PC-3 (cell line): ENCODE measurements around the gene VMO1. TPM values are rescaled to one million over a fixed set of nuclear protein-coding genes. Genes with fewer than 3 reads are reported as not detected.

Experiments
- ATAC-seq: fragments of 200-7000 bp; cut with Tn5 transposase; 2 replicates; pipeline ENCODE4 v1.9.1; 2020; ENCODE audit warnings: mild to moderate bottlenecking, moderate library complexity
- BruUV-seq: library from RNA; stranded (reverse); fragments of 400-500 nt; replicated peaks from 2 replicates; lab custom pipeline; 2021; lab: Mats Ljungman, UMichigan
- CTCF ChIA-PET: fragments of 300-600 bp; sonication (Branson Sonifier 250); formaldehyde crosslinking; loops from one replicate; lab custom pipeline; 2022; ENCODE audit warnings: antibody characterized with exemption; lab: Charles Lee
- POLR2A ChIA-PET: fragments of 300-600 bp; sonication (Branson Sonifier 250); formaldehyde crosslinking; loops from one replicate; lab custom pipeline; 2022; ENCODE audit warnings: antibody characterized with exemption; ENCODE audit not compliant: unreplicated experiment; lab: Charles Lee
- DNase-seq: peaks from one replicate; pipeline ENCODE4 v3.0.0-alpha.2; 2015
- H2AFZ ChIP-seq: fragments of 300-600 bp; sonication (generic); 2 replicates; pipeline ENCODE4 v1.6.0; 2016; ENCODE audit warnings: antibody characterized with exemption, low read length
- H3F3A ChIP-seq: fragments of 300-600 bp; sonication (generic); one replicate; pipeline ENCODE4 v1.6.0; 2017; ENCODE audit warnings: antibody characterized with exemption, low read length, control low read depth, mild to moderate bottlenecking; ENCODE audit not compliant: unreplicated experiment
- H3K27ac ChIP-seq: fragments of 300-600 bp; sonication (generic); 2 replicates; pipeline ENCODE4 v1.5.1; 2016; ENCODE audit warnings: mild to moderate bottlenecking, low read length
- H3K27me3 ChIP-seq: fragments of 300-600 bp; sonication (generic); 2 replicates; pipeline ENCODE4 v1.6.1; 2016; ENCODE audit warnings: low read length, mixed read lengths
- H3K36me3 ChIP-seq: fragments of 300-600 bp; sonication (generic); 2 replicates; pipeline ENCODE4 v1.6.1; 2016; ENCODE audit warnings: low read depth, mixed run types, low read length, mixed read lengths
- H3K4me1 ChIP-seq: fragments of 300-600 bp; sonication (generic); 2 replicates; pipeline ENCODE4 v1.5.1; 2016; ENCODE audit warnings: low read length; ENCODE audit not compliant: insufficient read depth
- H3K4me2 ChIP-seq: fragments of 300-600 bp; sonication (generic); 2 replicates; pipeline ENCODE4 v1.6.0; 2016; ENCODE audit warnings: low read length
- H3K4me3 ChIP-seq: fragments of 300-600 bp; sonication (generic); 2 replicates; pipeline ENCODE4 v1.5.1; 2016; ENCODE audit warnings: mild to moderate bottlenecking, low read length, mixed read lengths
- H3K79me2 ChIP-seq: fragments of 300-600 bp; sonication (generic); 2 replicates; pipeline ENCODE4 v1.6.1; 2017; ENCODE audit warnings: low read length, mixed read lengths
- H3K9ac ChIP-seq: fragments of 300-600 bp; sonication (generic); 2 replicates; pipeline ENCODE4 v1.6.0; 2016; ENCODE audit warnings: mild to moderate bottlenecking, low read length
- H3K9me2 ChIP-seq: fragments of 300-600 bp; sonication (generic); replicated peaks from 2 replicates; pipeline ENCODE4 v1.6.1; 2016; ENCODE audit warnings: mixed run types, low read length, mixed read lengths
- H3K9me3 ChIP-seq: fragments of 300-600 bp; sonication (generic); 2 replicates; pipeline ENCODE4 v1.6.1; 2016; ENCODE audit warnings: low read length, mixed read lengths
- H4K20me1 ChIP-seq: fragments of 300-600 bp; sonication (generic); 2 replicates; pipeline ENCODE4 v1.6.1; 2016; ENCODE audit warnings: low read length, mixed read lengths
- EZH2 ChIP-seq: fragments of 300-600 bp; sonication (generic); IDR thresholded peaks from one replicate; pipeline ENCODE4 v1.6.1; 2017; ENCODE audit warnings: antibody characterized with exemption, mild to moderate bottlenecking, low read length; ENCODE audit not compliant: unreplicated experiment
- EZH2phosphoT487 ChIP-seq: fragments of 300-600 bp; sonication (generic); IDR thresholded peaks from 2 replicates; pipeline ENCODE4 v1.6.1; 2018; ENCODE audit warnings: mild to moderate bottlenecking, antibody characterized with exemption, low read length, borderline replicate concordance
- intact Hi-C: fragments of 100-400 bp; cut with micrococcal nuclease; formaldehyde crosslinking; loops from 2 replicates; pipeline ENCODE4 v1.9.0; 2023
- total RNA-seq: library from RNA; depleted of rRNA; stranded (reverse); fragments of >200 nt; gene quantifications from 2 replicates; pipeline ENCODE4 v1.2.3, GENCODE V29; 2014
- TF ChIP-seq, protein P1 (sequence below): fragments of 300-600 bp; sonication (generic); conservative IDR thresholded peaks from 2 replicates; pipeline ENCODE4 v1.5.1; 2017; ENCODE audit warnings: antibody characterized with exemption, low read depth, mild to moderate bottlenecking, low read length

The VMO1 gene
- total RNA-seq, 1 experiment from 2014 or later = 1.2 TPM

DNA sequence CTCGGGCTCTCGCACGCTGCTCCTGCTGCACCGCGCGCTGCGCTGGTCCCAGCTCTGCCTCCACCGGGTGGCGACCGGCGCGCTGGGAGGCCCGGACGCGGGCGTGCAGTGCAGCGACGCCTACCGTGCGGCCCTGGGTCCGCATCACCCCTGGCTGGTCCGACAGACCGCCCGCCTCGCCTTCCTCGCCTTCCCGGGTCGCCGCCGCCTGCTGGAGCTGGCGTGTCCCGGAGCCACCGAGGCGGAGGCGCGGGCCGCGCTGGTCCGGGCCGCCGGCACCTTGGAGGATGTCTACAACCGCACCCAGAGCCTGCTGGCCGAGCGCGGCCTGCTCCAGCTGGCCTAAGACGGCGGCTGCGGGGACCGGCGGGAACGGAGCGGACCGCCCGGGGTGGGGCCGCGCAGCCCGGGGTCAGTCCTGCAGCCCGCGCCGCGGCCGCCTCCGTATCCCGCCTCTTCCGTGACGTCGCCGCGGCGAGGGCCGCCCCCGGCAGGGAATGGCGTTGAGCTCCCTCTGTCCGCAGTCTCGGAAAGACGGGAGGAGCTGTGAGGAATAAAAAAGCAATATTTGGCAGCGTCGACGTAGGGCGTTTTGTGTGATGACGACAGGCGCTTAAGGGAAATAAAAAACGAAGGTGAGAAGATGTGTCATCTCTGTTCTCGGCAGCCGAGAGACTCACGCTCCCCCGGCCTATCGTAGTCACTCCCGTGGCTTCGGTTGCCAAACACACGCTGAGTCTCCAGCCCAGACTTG, 4.0 kb upstream of the VMO1 start:
- ATAC-seq = peak; percentile 81
- no TSS peak for BruUV-seq
- peaks cover 8% of the 10 kb centered on the region for H3K79me2 ChIP-seq
- H3K4me3 ChIP-seq = peak overlapping the region; percentile 89
- peak overlapping the region; percentile 95 for H3K4me2 ChIP-seq
- peak overlapping the region; percentile 91 for H2AFZ ChIP-seq
- no peaks in the 10 kb centered on the region for H3K36me3 ChIP-seq
- no peaks in the 10 kb centered on the region for H3K27me3 ChIP-seq
- CTCF ChIA-PET = interaction anchor here (0.6 to 1.0 kb wide), 8 partner anchors 17 to 150 kb away, joined by 3 to 8 read pairs (median 4); partner anchors contain the start of genes ARRB2, MED11, PLD2 and RNF167
- DNase-seq = peak; percentile 78
- no peaks in the 10 kb centered on the region for H3F3A ChIP-seq
- H3K9me2 ChIP-seq = no peaks in the 10 kb centered on the region
- H4K20me1 ChIP-seq = no peaks in the 10 kb centered on the region
- TF ChIP-seq, protein P1, sequence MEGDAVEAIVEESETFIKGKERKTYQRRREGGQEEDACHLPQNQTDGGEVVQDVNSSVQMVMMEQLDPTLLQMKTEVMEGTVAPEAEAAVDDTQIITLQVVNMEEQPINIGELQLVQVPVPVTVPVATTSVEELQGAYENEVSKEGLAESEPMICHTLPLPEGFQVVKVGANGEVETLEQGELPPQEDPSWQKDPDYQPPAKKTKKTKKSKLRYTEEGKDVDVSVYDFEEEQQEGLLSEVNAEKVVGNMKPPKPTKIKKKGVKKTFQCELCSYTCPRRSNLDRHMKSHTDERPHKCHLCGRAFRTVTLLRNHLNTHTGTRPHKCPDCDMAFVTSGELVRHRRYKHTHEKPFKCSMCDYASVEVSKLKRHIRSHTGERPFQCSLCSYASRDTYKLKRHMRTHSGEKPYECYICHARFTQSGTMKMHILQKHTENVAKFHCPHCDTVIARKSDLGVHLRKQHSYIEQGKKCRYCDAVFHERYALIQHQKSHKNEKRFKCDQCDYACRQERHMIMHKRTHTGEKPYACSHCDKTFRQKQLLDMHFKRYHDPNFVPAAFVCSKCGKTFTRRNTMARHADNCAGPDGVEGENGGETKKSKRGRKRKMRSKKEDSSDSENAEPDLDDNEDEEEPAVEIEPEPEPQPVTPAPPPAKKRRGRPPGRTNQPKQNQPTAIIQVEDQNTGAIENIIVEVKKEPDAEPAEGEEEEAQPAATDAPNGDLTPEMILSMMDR = peak; percentile 59
- no peak for TF ChIP-seq EZH2
- peak overlapping the region; percentile 74 for H3K9ac ChIP-seq
- H3K27ac ChIP-seq = peak overlapping the region; percentile 77
- intact Hi-C loops = no loop called here
- H3K9me3 ChIP-seq = no peaks in the 10 kb centered on the region
- POLR2A ChIA-PET = interaction anchor here (0.7 to 1.3 kb wide), 5 partner anchors 9 to 177 kb away, joined by 3 to 15 read pairs (median 4); partner anchors contain the start of gene SPAG7
- peaks cover 16% of the 10 kb centered on the region for H3K4me1 ChIP-seq

DNA sequence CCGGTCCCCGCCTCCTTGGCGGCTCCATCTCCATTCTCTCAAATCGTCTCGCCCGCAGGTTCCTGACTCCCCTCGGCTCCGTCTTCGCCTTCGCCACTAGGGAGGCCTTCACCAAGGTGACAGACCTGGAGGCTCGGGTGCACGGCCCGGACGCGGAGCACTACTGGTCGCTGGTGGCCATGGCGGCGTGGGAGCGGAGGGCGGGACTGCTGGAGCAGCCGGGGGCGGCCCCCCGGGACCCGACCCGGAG, 3.5 kb upstream of the VMO1 start:
- Histone ChIP-seq H3K9me2 (no peaks in the 10 kb centered on the region), H3K27me3 (no peaks in the 10 kb centered on the region), H3K4me2 (peak overlapping the region; percentile 95), H3K27ac (peak overlapping the region; percentile 77), H3K9me3 (no peaks in the 10 kb centered on the region), H3K79me2 (peaks cover 8% of the 10 kb centered on the region), H3K4me3 (peak overlapping the region; percentile 89), H4K20me1 (no peaks in the 10 kb centered on the region), H3K4me1 (peaks cover 16% of the 10 kb centered on the region), H3K36me3 (no peaks in the 10 kb centered on the region), H2AFZ (peak overlapping the region; percentile 91), H3K9ac (peak overlapping the region; percentile 74), H3F3A (no peaks in the 10 kb centered on the region)
- DNase-seq = no peak
- TF ChIP-seq, protein P1 = no peak
- no peak for TF ChIP-seq EZH2
- TF ChIP-seq EZH2phosphoT487 = no peak
- CTCF ChIA-PET = interaction anchor here (0.6 kb wide), 1 partner anchor 58 kb away, joined by 3 read pairs; the partner anchor contains the start of gene MED11
- intact Hi-C loops = no loop called here
- POLR2A ChIA-PET = no interaction called here
- no peak; the same call in 1 of the 2 replicates for ATAC-seq
- BruUV-seq = no TSS peak
